ENCODE results near the gene PHAF1. TPM values are rescaled to one million over a fixed set of nuclear protein-coding genes. Genes with fewer than 3 reads are reported as not detected.

Gene PHAF1
- 23.5 to 25.5 TPM (median 24.7 TPM) in 5 replicates for total RNA-seq (2022; extraction: Qiagen RNA extraction)

DNA sequence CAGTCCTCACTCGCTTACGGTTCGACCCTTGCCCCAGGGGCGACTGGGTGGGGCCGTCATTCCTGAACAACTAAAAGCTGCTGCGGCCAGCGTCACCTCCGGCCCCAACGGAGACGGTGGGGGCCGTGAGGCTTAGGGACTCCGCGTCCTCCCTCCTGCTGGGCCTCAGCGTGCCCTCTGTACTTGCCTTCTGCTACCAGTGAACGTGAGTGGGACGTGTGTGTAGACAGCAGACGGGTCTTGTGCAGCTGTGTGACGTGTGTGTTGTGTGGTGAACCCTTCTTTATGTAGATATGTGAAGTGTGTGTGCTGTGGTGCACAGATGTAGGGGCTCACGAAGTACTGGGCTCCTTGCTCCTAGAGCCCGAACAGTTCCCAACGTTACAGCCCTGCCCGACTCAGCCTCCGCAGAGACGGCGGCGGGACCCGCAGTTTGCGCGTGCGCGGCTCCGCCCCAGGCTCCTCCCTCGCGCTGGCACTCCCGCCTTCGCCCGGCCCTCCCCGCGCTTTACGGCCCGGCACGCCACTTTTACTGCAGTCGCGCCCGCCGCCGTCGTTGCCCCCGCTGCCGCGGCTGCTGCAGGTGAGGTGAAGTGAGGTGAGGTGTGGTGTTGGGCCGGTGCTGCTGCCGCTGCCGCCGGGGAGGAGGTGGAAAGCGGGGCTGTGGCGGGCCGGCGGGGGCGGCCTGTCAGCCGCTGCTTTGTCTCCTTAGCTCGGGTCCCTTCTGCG lies at the start of gene PHAF1:
PHAF1 (plus strand) TSS at position 535 of the 729 bp plus-strand sequence. CDS start 235 bp downstream, outside the sequence.

DNA sequence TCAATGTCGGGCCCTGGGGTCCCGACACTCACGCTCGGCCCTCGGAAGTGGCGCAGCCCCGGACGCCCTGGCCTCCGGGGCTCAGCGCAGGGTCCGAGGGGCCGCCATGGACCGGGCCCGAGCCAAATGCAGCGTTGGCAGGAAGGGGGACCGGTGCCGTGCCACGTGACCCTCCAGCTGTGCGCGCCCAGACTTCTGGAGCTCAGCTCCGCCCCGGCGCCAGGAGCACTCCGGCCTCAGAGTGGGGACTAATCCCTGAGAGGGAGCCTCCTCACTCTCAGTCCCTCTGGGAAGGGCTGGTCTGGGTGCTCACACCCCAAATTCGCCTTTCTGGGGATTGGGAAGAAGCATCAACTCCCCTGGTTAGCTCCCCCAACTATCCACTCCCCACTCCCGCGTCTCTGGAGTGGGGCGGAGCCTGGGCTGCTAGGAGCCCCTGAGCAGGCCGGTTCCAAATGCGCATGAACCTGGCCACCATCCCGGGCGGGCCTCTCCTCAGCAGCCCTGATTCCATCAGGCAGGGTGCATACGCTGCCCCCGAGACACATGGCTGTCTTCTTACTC lies 41.2 kb downstream of the PHAF1 start, which contains the start of gene B3GNT9:
B3GNT9 (minus strand) TSS at position 166 of the 564 bp plus-strand sequence. CDS start 513 bp downstream, outside the sequence.

DNA sequence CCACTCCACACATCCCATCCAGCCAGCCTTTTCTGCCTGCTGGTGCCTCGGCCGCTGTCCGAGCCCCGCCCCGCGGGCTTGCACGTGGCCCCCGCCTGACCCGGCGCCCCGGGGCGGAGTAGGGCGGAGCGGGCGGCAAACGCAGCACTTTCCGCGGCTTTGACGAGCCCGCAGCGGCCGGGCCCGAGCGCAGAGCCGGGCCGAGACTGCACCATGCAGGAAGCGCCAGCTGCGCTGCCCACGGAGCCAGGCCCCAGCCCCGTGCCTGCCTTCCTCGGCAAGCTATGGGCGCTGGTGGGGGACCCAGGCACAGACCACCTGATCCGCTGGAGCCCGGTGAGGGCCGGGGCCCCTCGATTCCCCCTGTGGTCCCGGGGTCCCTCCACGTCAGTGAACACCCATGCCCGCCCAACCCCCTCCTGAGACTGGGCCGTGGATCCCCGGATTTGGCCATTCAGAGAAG lies 54.9 kb downstream of the PHAF1 start, which contains the start of gene HSF4:
HSF4 (plus strand) TSS at position 147 of the 463 bp plus-strand sequence; CDS start at position 214, 67 bp downstream.

DNA sequence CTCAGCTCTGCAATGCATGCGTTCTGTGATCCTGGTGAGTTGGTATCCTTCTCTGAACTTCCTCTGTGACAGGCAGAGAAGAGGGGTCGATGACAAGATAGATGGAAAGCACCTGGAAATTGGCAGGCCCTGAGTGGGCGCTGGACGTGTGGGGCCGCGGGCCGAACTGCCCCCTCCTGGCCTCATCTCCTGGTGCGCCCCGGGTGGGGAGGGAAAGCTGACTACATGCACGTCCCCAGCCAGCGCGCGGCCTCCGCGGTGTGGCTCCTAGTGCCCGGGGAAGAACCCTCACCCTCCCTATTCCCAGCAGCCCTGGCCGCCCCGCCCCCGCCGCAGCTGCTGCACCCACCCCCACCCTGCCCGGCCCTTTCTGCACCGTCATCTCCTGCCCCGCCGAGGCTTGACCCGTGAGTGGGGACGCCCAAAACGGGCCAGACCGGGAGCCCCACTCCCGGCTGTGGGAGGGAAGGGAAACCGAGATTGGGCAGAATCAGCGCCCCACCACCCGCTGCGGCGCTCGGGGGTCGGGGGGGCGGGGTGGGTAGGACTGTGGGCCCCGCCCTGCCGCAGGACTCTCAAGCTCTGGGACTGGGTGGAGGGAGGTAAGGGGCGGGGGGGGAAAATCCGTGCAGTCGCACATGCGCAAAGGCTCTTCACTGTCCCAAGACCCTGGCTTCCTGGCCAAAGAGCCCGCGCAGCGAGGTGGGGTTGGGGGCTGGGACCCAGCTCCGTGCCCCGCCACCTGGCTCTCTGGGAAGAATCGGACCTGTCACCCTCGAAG lies 60.6 kb downstream of the PHAF1 start, which contains the start of gene NOL3:
NOL3 (plus strand) TSS at position 371 of the 781 bp plus-strand sequence.

DNA sequence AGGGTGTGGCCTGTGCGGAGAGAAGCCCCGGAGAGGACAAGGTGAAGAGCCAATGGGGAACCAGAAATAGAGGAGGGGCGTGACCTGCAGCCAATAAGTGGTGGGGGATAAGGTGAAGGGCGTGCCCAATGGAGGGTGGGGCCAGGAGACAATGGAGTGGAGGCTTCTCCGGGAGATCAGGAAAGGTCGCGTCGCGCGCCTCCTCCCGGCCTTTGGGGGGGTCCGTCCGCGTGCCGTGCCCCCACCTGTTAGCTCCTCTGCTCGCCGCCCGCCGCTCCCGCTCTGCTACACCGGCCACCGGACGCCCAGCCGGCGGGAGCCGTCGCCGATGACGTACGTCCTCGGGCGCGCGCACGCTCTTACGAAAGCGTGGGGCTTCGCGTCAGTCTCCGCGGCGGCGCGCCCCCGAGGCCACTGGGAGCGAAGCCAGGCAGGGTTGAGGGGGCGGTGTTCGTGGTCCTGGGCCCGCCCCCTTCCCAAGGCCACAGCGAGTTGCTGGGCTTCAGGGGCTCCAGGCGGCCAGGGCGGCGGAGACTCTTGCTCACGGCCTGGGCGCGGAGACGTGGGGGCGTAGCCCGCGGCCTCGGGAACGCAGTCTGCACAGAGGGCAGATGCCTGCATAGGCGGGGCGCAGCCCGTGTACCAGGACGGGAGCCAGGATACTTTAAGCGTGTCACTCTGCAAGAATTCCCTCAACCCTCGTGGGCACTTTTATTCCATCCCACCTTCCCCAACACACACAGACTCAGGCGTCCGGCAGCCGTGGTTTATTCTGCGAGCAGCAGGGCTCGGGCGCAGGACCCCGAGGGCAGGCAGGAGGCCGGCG lies 74.1 kb downstream of the PHAF1 start, which contains the start of gene MATCAP1:
MATCAP1 (minus strand) TSS at position 337 of the 826 bp plus-strand sequence. CDS start 3,353 bp downstream, outside the sequence.

GRCh38 chr16:67190041-67190440 lies 80.3 kb downstream of the PHAF1 start, which contains the start of gene EXOC3L1:
TSS of gene EXOC3L1 (minus strand) at chr16:67190136. CDS start at chr16:67189676, 460 bp downstream.

DNA sequence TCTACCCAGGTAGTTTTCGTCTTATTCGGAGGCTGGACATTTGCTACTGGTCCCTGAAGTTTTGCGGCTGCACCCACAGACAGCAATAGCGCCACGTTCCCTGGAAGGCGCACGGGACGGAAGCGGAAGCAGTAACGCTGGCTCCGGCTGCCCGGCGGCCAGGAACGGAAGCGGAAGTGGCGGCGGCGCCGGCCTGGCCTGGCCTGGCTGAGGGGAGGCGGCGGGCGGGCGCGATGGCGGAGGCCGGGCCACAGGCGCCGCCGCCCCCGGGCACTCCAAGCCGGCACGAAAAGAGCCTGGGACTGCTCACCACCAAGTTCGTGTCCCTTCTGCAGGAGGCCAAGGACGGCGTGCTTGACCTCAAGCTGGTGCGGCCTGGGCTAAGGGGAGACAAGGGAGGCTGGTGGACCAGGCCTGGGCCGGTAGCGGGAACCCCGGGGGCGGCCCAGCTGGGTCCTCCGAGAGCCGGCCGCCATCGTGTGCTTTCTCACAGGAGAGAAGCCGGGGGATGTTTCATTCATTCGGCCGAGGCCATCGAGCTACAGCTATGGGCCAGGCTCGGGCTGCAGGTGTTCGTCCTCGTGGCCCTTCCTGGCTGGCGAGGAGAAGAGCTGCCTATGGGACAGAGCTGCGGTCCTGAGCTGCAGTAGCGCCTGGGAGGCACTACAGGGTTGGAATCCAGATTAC lies 82.4 kb downstream of the PHAF1 start, which contains the start of gene E2F4:
E2F4 (plus strand) TSS at position 161 of the 687 bp plus-strand sequence; CDS start at position 234, 73 bp downstream.

Other genes starting within 250 kb of the PHAF1 start
- gene PDP2, start 229.4 kb upstream of the PHAF1 start, total RNA-seq (2022; extraction: Qiagen RNA extraction), result 4.3 to 6.1 TPM (median 5.8 TPM) in 5 replicates
- 0.36 to 0.50 TPM (median 0.39 TPM) in 5 replicates for gene CDH16, start 191.1 kb upstream of the PHAF1 start, total RNA-seq (2022; extraction: Qiagen RNA extraction)
- gene RRAD, start 184.4 kb upstream of the PHAF1 start, total RNA-seq (2022; extraction: Qiagen RNA extraction), result 7.7 to 19.4 TPM (median 12.3 TPM) in 5 replicates
- gene CIAO2B, start 175.5 kb upstream of the PHAF1 start, total RNA-seq (2022; extraction: Qiagen RNA extraction), result 123 to 180 TPM (median 173 TPM) in 5 replicates
- 27.6 to 32.7 TPM (median 28.9 TPM) in 5 replicates for gene CES2, start 174.4 kb upstream of the PHAF1 start, total RNA-seq (2022; extraction: Qiagen RNA extraction)
- 1.8 to 2.3 TPM (median 2.1 TPM) in 5 replicates for gene CES3, start 148.7 kb upstream of the PHAF1 start, total RNA-seq (2022; extraction: Qiagen RNA extraction)
- 1.6 to 2.1 TPM (median 1.9 TPM) in 5 replicates for gene CES4A, start 121.4 kb upstream of the PHAF1 start, total RNA-seq (2022; extraction: Qiagen RNA extraction)
- gene CBFB, start 80.8 kb upstream of the PHAF1 start, total RNA-seq (2022; extraction: Qiagen RNA extraction), result 36.2 to 49.8 TPM (median 46.0 TPM) in 5 replicates
- 5.4 to 9.1 TPM (median 8.6 TPM) in 5 replicates for gene B3GNT9, start 41.1 kb downstream of the PHAF1 start, total RNA-seq (2022; extraction: Qiagen RNA extraction)
- 14.2 to 21.6 TPM (median 21.1 TPM) in 5 replicates for gene TRADD, start 50.0 kb downstream of the PHAF1 start, total RNA-seq (2022; extraction: Qiagen RNA extraction)
- gene FBXL8, start 50.0 kb downstream of the PHAF1 start, total RNA-seq (2022; extraction: Qiagen RNA extraction), result 5.7 to 11.0 TPM (median 9.2 TPM) in 5 replicates
- 8.4 to 20.3 TPM (median 16.7 TPM) in 5 replicates for gene HSF4, start 54.8 kb downstream of the PHAF1 start, total RNA-seq (2022; extraction: Qiagen RNA extraction)
- 45.8 to 62.3 TPM (median 61.0 TPM) in 5 replicates for gene NOL3, start 60.6 kb downstream of the PHAF1 start, total RNA-seq (2022; extraction: Qiagen RNA extraction)
- 4.3 to 7.2 TPM (median 6.4 TPM) in 5 replicates for gene MATCAP1, start 74.0 kb downstream of the PHAF1 start, total RNA-seq (2022; extraction: Qiagen RNA extraction)
- 0.07 to 0.24 TPM (median 0.07 TPM) in 3 of 5 replicates, not detected in the others for gene EXOC3L1, start 80.2 kb downstream of the PHAF1 start, total RNA-seq (2022; extraction: Qiagen RNA extraction)
- gene E2F4, start 82.2 kb downstream of the PHAF1 start, total RNA-seq (2022; extraction: Qiagen RNA extraction), result 79.5 to 101 TPM (median 99.3 TPM) in 5 replicates
- gene ELMO3, start 89.2 kb downstream of the PHAF1 start, total RNA-seq (2022; extraction: Qiagen RNA extraction), result 0.93 to 1.7 TPM (median 1.3 TPM) in 5 replicates
- 79.6 to 102 TPM (median 96.1 TPM) in 5 replicates for gene TMEM208, start 117.2 kb downstream of the PHAF1 start, total RNA-seq (2022; extraction: Qiagen RNA extraction)
- gene FHOD1, start 137.5 kb downstream of the PHAF1 start, total RNA-seq (2022; extraction: Qiagen RNA extraction), result 38.5 to 60.0 TPM (median 51.3 TPM) in 5 replicates
- 1.3 to 1.8 TPM (median 1.7 TPM) in 5 replicates for gene SLC9A5, start 139.0 kb downstream of the PHAF1 start, total RNA-seq (2022; extraction: Qiagen RNA extraction)
- gene PLEKHG4, start 169.6 kb downstream of the PHAF1 start, total RNA-seq (2022; extraction: Qiagen RNA extraction), result 12.3 to 18.7 TPM (median 16.7 TPM) in 5 replicates
- gene KCTD19, start 216.8 kb downstream of the PHAF1 start, total RNA-seq (2022; extraction: Qiagen RNA extraction), result 0.09 to 0.46 TPM (median 0.21 TPM) in 5 replicates
- gene LRRC36, start 216.9 kb downstream of the PHAF1 start, total RNA-seq (2022; extraction: Qiagen RNA extraction), result 0.09 to 0.23 TPM (median 0.09 TPM) in 3 of 5 replicates, not detected in the others

Data from A549 treated with CORT108297 at 1 μM for 4 hours (cell line).